Femur (tissue), 1 donor: Measurements from ENCODE around the gene VGLL4.
"Not testable (repeated sequence)": the region's sequence is repeated elsewhere in the genome, so short reads cannot be mapped to it uniquely, and the experiment has no call there.

Source experiments
- DNase-seq: peaks from one replicate; pipeline ENCODE4 v3.0.0-alpha.2; 2017

Gene VGLL4

DNA sequence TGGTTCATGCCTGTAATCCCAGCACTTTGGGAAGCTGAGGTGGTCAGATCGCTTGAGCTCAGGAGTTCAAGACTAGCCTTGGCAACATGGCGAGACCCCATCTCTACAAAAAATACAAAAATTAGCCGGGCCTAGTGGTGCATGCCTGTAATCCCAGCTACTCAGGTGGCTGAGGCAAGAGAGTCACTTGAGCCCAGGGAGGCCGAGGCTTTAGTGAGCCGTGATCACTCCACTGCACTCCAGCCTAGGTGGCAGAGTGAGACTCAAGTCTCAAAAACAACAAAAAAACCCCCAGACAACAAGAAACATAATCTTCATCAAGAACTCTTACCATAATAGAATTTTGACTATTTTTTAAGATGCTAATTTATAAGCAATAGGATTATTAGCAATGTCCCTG lies 117.6 kb downstream of the VGLL4 start:
- not testable (repeated sequence) for DNase-seq

DNA sequence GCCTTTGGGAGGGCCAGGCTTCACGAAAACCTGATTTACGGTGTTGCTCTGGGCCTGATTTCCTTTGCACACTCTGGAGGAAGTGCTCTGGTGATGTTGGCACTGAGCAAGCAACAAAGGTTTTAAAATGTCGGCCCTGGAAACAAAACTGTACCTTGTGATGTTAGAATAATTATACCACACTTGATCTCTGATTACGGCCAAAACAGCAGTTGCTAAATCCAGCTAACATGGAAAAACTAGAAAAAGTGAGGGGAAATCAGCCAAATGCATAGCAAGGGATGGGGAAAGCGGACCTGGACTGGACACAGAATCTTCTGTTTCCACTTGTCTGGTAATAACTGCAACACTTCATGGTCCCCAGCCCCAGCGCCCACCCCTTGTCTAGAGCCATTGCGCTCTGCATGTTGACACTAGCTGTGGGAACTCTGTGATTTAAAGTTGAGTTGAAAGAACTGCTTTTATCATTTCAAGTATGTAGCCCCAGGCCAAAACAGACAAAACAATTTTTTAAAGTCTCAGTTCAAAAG lies 120.1 kb downstream of the VGLL4 start:
- peak; percentile 85 for DNase-seq

DNA sequence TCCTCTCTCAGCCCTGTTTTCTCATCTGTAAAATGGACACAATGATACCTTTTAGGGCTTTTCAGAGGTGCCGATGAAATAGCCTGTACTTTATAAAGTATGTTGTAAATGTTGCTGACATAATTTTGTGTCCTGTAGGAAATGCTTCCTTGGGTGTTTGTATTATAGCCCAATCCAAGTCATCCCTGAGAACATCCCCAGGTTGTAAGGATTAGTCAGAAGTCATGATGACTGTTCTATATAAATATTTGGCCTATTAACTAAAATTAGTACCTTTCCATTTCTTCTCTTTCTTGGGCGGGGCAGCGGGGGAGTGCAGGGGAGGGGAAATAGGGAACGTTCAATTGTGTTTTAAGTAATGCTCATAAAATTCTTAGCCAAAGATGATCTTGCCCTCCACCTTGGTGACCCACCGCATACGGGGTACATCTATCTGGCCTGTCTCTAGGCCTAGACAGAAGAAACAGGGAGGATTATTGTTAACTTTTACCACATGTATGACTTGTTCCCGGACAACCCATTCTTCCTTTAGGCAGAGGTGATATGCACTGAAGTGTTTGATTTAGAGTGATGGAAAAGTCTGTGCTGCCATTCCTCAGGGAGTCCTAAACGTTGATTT lies 120.7 kb downstream of the VGLL4 start:
- DNase-seq, result no peak

DNA sequence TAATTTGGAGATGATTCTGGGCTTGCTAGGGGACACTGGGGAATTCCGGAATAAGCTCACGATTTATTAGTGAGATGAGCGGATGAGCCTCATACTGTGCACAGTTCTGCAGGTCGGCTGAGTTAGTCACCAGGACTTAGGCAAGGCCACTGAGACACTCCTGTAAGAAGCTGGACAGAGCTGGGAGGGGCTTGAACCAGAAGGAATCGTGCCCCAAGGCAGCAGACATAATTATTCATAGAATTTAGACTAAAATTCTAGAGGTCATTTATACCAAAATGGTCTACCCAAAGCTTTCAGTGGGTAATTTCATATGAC lies 121.4 kb downstream of the VGLL4 start:
- DNase-seq, result no peak

DNA sequence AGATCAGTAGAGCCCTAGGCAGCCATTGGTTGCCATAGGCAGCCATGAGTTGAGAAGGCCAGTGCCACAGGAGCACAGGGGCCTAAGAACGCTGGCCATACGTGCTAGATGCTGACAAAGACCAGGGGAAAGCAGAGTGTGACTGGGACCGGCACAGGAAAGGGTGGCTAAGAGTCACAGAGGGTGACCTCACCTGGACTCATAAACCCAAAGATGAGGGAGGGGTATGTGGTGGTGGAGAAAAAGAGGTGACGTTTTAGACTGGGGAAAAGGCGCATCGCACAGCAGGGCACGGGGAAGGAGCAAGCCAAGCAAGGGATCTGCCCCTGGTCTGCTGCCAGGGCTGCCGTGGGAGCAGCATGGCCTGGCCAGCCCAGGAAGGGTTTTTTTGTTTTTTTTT lies 122.5 kb downstream of the VGLL4 start:
- DNase-seq, result no peak

DNA sequence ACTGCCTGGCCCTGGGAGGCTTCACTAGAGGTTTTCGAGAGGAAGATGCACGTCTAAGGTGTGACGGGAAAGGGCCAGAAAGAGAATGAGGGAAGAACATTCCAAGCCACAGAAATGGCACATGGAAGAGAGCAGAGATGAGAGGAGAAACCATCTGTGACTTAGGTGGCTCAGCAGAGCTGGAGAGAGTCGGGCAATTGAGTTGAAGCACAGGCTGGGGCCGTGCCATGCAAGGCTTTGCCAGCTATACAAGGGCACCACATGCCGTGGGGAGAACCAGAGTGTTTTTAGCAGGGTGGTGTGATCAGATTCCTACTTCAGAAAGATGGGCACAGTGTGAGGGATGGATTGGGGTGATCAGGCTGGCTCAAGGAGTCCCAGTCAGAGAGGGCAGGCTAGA lies 126.1 kb downstream of the VGLL4 start:
- no peak for DNase-seq

DNA sequence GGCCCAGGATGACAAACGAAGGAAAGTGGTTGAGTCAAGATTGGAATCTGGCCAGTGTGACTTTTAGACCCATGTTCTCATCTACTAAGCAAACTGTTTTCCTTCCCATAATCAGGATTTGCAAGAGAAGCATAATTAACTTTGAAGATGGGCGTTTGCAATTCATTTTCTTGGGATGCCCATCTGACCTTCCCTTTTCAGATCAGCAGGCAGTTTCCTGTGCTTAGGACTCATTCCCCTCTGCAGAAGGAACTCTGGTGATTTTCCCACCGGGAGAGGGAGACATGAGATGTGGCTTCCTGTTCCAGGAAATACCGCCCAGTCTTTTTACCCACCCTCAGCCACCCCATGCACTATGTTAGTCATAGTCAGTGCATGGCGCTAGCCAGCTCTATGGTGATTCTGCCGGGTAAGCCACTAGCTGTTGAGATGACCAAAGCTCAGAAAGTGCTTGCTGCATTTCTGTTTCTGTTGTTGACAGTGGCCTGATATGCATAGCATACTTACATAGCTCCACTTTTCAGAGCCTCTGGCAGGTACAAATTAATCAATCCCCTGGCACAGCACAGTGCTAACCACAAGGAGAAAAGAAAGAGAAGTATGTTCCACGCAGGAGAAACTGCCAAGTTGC lies 129.4 kb downstream of the VGLL4 start:
- DNase-seq, result peak; percentile 66

DNA sequence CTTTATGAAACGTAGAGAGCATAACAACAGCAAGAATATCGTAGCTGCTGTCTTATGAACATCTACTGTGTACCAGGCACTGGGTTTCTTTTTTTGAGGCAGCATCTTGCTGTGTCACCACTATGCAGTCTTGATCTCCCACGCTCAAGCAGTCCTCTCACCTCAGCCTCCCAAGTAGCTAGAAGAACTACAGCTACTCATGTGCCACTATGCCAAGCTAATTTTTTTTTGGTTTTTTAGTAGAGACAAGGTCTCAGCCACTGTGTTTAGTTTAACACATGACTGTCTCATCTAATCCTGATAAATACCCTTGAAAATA lies 129.9 kb downstream of the VGLL4 start:
- DNase-seq, result no peak

DNA sequence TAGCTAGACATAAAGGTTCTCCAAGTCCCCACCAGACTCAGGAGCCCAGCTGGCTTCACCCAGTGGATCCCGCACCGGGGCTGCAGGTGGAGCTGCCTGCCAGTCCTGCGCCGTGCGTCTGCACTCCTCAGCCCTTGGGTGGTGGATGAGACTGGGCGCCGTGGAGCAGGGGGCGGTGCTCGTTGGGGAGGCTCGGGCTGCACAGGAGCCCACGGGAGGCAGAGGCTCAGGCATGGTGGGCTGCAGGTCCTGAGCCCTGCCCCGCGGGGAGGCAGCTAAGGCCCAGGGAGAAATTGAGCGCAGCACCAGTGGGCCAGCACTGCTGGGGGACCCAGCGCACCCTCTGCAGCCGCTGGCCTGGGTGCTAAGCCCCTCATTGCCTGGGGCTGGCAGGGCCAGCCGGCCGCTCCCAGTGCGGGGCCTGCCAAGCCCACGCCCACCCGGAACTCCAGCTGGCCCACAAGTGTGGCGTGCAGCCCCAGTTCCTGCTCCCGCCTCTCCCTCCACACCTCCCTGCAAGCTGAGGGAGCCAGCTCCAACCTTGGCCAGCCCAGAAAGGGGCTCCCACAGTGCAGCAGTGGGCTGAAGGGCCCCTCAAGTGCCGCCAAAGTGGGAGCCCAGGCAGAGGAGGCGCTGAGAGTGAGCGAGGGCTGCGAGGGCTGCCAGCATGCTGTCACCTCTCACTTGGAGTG lies 130.4 kb downstream of the VGLL4 start:
- DNase-seq, result not testable (repeated sequence)

DNA sequence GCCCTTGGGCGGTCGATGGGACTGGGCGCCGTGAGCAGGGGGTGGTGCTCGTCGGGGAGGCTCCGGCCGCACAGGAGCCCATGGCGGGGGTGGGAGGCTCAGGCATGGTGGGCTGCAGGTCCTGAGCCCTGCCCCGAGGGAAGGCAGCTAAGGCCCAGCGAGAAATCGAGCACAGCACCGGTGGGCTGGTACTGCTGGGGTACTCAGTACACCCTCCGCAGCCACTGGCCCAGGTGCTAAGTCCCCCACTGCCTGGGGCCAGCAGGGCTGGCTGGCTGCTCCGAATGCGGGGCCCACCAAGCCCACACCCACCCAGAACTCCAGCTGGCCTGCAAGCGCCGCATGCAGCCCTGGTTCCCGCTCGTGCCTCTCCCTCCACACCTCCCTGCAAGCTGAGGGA lies 132.1 kb downstream of the VGLL4 start:
- not testable (repeated sequence) for DNase-seq

DNA sequence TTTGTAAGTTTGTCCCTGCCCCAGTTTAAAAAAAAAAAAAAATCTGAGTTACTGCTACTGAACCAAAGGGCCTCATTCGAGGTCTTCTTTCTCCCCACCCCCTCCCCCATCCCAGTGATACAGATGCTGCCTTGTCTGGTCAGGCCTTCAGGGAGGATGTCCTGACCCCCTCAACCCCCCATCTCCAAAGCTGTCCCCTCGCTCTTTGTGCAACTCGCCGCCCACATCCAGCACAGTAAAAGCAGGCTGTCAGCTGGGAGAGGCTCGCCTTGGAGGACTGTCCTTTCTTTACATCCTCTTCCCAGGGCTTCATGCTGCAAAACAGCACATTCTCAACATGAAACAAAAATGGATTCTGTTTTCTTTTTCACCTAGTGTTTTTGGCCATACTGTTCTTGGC lies 133.4 kb downstream of the VGLL4 start:
- no peak for DNase-seq

DNA sequence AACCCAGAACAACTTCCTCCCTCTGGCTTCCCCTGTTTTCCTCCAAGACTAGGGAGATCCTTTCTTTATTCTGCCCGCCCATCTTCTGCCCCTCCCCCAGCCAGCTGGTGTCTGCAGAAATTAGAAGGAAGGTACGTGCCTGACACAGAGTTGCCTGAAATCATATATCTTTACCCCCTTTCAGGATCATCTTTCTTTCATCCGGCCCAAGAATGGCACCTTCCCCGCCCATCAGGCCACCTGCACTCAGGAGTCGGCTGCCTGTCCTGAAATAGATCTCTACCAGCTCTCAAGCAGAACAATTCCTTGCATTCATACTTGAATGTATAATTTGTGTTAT lies 133.7 kb downstream of the VGLL4 start:
- DNase-seq, result no peak

DNA sequence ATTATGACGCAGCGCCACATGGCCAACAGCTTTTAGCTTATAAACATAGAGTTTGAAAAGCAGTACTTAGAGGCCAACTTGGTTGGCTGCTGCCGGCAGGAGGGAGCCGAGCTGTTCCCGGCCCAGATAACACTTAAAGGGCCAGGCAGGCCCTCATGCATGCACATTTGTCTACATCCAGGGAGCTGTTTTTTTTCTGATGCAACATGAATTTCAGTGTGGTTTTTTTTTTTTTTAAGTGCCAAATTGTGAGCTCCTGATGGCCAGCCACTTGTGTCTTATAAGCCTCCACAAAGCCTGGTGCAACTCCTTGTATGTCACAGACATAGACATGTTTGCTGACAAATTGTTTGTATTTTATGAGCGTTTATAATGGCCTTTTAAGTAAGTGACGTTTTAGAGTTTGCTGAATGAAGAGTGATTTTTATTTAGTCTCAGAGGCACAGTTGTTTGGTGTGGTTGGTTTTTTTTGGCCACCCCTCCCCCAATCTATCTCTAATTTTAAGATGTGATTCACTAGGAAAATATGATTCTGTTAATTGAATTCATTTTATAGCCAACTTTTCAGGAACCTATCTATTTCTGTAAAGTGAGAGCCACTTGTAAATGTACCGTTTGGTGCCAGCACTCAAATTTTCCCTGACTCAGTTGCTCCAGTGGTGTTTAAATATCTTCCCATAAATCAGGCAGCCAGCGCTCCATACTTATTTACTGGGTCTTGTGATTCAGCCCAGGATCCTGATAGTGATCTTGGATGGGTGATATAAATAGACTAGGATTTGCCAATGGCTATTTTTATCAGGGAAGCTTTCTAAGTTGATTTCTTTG lies 134.3 kb downstream of the VGLL4 start:
- DNase-seq, result peak; percentile 81

DNA sequence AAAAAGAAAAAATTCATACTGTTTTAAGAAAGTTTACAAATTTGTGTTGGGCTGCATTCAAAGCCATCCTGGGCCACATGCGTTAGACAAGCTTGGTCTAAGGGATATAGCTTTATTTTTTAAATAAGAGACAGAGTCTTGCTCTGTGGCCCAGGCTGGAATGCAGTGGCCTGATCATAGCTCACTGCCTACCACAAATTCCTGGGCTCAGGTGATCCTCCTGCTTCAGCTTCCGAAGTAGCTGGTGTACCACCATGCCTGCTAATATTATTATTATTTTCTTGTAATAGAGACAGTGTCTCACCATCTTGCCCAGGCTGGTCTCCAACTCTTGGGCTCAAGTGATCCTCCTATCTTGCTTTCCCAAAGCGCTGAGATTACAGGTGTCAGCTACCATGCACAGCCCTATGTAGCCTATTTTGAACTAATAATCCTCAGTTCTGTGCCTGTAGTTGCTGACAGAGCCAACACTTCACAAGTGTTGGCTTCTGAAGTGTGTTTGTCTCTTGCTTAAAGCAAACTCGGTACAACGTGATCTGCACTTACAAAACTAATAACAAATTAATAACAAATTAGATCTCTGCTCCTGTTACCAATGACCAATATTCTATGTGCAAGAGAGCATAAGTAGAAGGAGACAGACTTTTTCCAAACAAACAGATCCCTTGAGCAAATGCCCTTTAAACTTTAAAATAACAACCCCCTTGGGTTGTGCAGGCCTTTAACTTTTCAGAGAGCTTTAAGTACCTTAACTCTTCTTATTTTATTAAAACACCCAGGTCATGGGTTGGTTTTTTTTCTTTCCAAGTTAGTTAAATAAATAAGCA lies 135.2 kb downstream of the VGLL4 start:
- DNase-seq, result no peak

DNA sequence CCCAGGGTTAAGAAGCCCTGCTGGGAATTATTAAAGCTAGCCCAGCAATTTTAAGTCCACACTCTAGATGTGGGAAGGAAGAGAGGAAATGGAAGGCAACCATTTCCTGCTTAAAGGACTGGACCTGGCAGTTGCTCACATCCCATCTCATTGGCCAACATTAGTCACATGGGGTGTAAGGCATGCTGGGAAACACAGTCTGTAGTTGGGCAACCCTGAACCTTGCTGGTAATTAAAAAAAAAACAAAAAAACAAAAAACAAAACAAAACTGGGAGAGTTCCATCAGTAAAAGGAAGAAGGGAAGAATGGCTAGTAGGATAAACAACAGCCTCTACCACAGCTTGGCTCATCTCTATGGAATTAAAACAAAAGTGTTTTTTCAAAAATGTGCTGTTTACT lies 136.0 kb downstream of the VGLL4 start:
- no peak for DNase-seq
